Esophagus squamous epithelium (tissue), 4 donors: ENCODE data around the gene CEP57L1.

Source experiments
- POLR2A ChIP-seq, 4 donors: fragments of 450-650 bp; IDR thresholded peaks; one replicate each; pipeline ENCODE4 v1.6.1; 2017; ENCODE audit warnings: antibody characterized with exemption in 4 of 4, mild to moderate bottlenecking in 4 of 4, moderate library complexity in 3 of 4
- TF ChIP-seq, protein P1 (sequence below), 6 experiments: fragments of 450-650 bp in 4 of 6; fragments of 200-600 bp in 2 of 6; sonication (generic) in 2 of 6; IDR thresholded peaks; one replicate each; pipeline ENCODE4 v1.5.1; 2016 to 2019; ENCODE audit warnings: antibody characterized with exemption in 6 of 6, mild to moderate bottlenecking in 4 of 6, moderate library complexity in 4 of 6

DNA sequence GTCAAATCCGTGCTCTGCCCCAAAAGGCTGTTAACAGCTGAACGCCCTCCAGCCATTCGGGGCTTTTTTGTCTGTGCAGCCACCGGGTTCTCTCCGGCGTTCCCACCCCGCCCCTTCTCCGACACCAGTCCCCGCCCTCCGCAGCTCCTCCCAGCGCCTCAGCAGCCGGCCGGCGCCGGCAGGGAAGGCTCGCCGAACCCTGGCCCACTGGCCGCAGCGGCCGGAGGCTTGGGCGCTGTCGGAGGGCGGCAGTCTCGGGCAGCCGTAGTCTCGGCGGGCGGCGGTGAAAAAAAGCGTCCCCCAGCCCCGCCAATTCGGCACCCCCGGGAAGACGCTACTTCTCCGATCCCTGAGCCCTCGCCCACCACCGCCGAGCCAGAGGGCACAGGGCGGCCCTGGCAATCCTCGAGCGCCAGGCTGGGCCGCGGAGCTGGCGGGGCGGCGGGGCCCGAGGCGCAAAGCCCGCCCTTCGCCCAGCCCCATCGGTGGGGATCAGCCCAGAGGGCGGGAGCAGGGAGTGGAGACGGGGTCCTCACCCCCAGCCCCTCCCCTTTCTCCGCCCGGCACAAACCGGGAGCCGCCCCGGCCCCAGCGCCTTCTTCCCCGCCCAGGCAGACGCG is 781 bp upstream of the CEP57L1 start, which contains the start of gene SESN1:
- TF ChIP-seq, protein P1, sequence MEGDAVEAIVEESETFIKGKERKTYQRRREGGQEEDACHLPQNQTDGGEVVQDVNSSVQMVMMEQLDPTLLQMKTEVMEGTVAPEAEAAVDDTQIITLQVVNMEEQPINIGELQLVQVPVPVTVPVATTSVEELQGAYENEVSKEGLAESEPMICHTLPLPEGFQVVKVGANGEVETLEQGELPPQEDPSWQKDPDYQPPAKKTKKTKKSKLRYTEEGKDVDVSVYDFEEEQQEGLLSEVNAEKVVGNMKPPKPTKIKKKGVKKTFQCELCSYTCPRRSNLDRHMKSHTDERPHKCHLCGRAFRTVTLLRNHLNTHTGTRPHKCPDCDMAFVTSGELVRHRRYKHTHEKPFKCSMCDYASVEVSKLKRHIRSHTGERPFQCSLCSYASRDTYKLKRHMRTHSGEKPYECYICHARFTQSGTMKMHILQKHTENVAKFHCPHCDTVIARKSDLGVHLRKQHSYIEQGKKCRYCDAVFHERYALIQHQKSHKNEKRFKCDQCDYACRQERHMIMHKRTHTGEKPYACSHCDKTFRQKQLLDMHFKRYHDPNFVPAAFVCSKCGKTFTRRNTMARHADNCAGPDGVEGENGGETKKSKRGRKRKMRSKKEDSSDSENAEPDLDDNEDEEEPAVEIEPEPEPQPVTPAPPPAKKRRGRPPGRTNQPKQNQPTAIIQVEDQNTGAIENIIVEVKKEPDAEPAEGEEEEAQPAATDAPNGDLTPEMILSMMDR (IDR thresholded peaks at IDR 0.05): peak in 2 of 6 experiments; percentile 7 to 14
- peak in 3 of 4 donors; percentile 63 to 96 (median 93) for TF ChIP-seq POLR2A (IDR thresholded peaks at IDR 0.05)
